OCI-LY3 (cell line): ENCODE results near the gene TCERG1L.

Experiments
- H2AFZ ChIP-seq: fragments of 200-600, 300-600 bp; shearing (Covaris generic); 2 replicates; pipeline ENCODE4 v1.6.0; 2014; ENCODE audit warnings: antibody characterized with exemption, low read depth, low read length
- H3K27ac ChIP-seq: fragments of 200-600, 300-600 bp; sonication (generic); 2 replicates; pipeline ENCODE4 v1.5.1; 2014; ENCODE audit warnings: mild to moderate bottlenecking, low read length, moderate library complexity, mixed read lengths
- H3K27me3 ChIP-seq: fragments of 200-600, 300-600 bp; sonication (generic); 2 replicates; pipeline ENCODE4 v1.6.1; 2014; ENCODE audit warnings: low read depth, low read length, mixed read lengths
- H3K36me3 ChIP-seq: fragments of 200-600, 300-600 bp; sonication (generic); replicated peaks from 2 replicates; pipeline ENCODE3; 2014; ENCODE audit warnings: low read depth, low read length, mixed read lengths
- H3K4me1 ChIP-seq: fragments of 300-600, 200-600 bp; sonication (generic); 2 replicates; pipeline ENCODE4 v1.6.1; 2014; ENCODE audit warnings: low read length, mixed read lengths
- H3K4me2 ChIP-seq: fragments of 200-600, 300-600 bp; sonication (generic); 2 replicates; pipeline ENCODE4 v1.6.1; 2014; ENCODE audit warnings: low read length, mixed read lengths
- H3K4me3 ChIP-seq: fragments of 300-600, 200-600 bp; sonication (generic); 2 replicates; pipeline ENCODE4 v1.5.1; 2014; ENCODE audit warnings: antibody characterized with exemption, mild to moderate bottlenecking, low read length, moderate library complexity
- H3K79me2 ChIP-seq: fragments of 300-600, 200-600 bp; shearing (Covaris generic); 2 replicates; pipeline ENCODE4 v1.6.1; 2014; ENCODE audit warnings: mild to moderate bottlenecking, low read length, mixed read lengths
- H3K9ac ChIP-seq: fragments of 300-600, 200-600 bp; shearing (Covaris generic); 2 replicates; pipeline ENCODE4 v1.6.0; 2014; ENCODE audit warnings: mild to moderate bottlenecking, low read length, moderate library complexity
- H3K9me3 ChIP-seq: fragments of 200-600, 300-600 bp; shearing (Covaris generic); 2 replicates; pipeline ENCODE4 v1.6.1; 2014; ENCODE audit warnings: low read length, mixed read lengths; ENCODE audit not compliant: insufficient read depth
- H4K20me1 ChIP-seq: fragments of 200-600, 300-600 bp; sonication (generic); 2 replicates; pipeline ENCODE4 v1.6.1; 2016; ENCODE audit warnings: low read length, mixed read lengths; ENCODE audit not compliant: insufficient read depth
- CTCF ChIP-seq: fragments of 200-600, 300-600 bp; sonication (generic); IDR thresholded peaks from 2 replicates; pipeline ENCODE4 v1.5.1; 2014; ENCODE audit warnings: antibody characterized with exemption, low read length, low read depth
- EZH2phosphoT487 ChIP-seq: fragments of 200-600 bp; shearing (Covaris generic); IDR thresholded peaks from 2 replicates; pipeline ENCODE4 v1.6.1; 2018; ENCODE audit warnings: antibody characterized with exemption, mixed run types, low read depth

TCERG1L gene

GRCh38 chr10:131144196-131144595 is 167.3 kb downstream of the TCERG1L start:
- Histone ChIP-seq H3K27me3 (no peaks in the 10 kb centered on the region), H3K9me3 (no peaks in the 10 kb centered on the region)

GRCh38 chr10:131143425-131144165 is 167.9 kb downstream of the TCERG1L start:
- no peak overlapping the region for H3K9ac ChIP-seq
- no peaks in the 10 kb centered on the region for H3K36me3 ChIP-seq
- H3K27me3 ChIP-seq, result no peaks in the 10 kb centered on the region
- H3K9me3 ChIP-seq, result no peaks in the 10 kb centered on the region
- H2AFZ ChIP-seq, result no peak overlapping the region
- H3K4me1 ChIP-seq, result no peaks in the 10 kb centered on the region
- H4K20me1 ChIP-seq, result no peaks in the 10 kb centered on the region
- H3K79me2 ChIP-seq, result no peaks in the 10 kb centered on the region
- no peak overlapping the region for H3K4me3 ChIP-seq
- no peak overlapping the region for H3K4me2 ChIP-seq
- H3K27ac ChIP-seq, result no peak overlapping the region
- TF ChIP-seq CTCF (no peak), EZH2phosphoT487 (no peak)

More at GRCh38 chr10:131144196-131144595, 167.3 kb downstream of the TCERG1L start:
- Histone ChIP-seq H3K4me2 (no peak overlapping the region), H3K79me2 (no peaks in the 10 kb centered on the region), H3K36me3 (no peaks in the 10 kb centered on the region), H3K4me1 (no peaks in the 10 kb centered on the region), H4K20me1 (no peaks in the 10 kb centered on the region), H3K9ac (no peak overlapping the region), H3K4me3 (no peak overlapping the region), H3K27ac (no peak overlapping the region), H2AFZ (no peak overlapping the region)
- TF ChIP-seq EZH2phosphoT487, result no peak
- TF ChIP-seq CTCF, result no peak

GRCh38 chr10:131142517-131143380 is 168.8 kb downstream of the TCERG1L start:
- Histone ChIP-seq H3K9me3 (no peaks in the 10 kb centered on the region), H3K4me2 (no peak overlapping the region), H3K27ac (no peak overlapping the region), H2AFZ (no peak overlapping the region), H4K20me1 (no peaks in the 10 kb centered on the region), H3K9ac (no peak overlapping the region), H3K79me2 (no peaks in the 10 kb centered on the region), H3K36me3 (no peaks in the 10 kb centered on the region), H3K4me1 (no peaks in the 10 kb centered on the region), H3K4me3 (no peak overlapping the region), H3K27me3 (no peaks in the 10 kb centered on the region)
- TF ChIP-seq CTCF, result no peak
- no peak for TF ChIP-seq EZH2phosphoT487
